ENCODE results near the gene CLEC16A. TPM values are rescaled to one million over a fixed set of nuclear protein-coding genes. Genes with fewer than 3 reads are reported as not detected.

Gene CLEC16A
- total RNA-seq, 4 donors from 2014 or later = 20.2 to 28.8 (median 22.8) TPM

- TF ChIP-seq, protein P1, sequence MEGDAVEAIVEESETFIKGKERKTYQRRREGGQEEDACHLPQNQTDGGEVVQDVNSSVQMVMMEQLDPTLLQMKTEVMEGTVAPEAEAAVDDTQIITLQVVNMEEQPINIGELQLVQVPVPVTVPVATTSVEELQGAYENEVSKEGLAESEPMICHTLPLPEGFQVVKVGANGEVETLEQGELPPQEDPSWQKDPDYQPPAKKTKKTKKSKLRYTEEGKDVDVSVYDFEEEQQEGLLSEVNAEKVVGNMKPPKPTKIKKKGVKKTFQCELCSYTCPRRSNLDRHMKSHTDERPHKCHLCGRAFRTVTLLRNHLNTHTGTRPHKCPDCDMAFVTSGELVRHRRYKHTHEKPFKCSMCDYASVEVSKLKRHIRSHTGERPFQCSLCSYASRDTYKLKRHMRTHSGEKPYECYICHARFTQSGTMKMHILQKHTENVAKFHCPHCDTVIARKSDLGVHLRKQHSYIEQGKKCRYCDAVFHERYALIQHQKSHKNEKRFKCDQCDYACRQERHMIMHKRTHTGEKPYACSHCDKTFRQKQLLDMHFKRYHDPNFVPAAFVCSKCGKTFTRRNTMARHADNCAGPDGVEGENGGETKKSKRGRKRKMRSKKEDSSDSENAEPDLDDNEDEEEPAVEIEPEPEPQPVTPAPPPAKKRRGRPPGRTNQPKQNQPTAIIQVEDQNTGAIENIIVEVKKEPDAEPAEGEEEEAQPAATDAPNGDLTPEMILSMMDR (IDR thresholded peaks at IDR 0.05; ENCODE audit: low read depth) = no peak
Observed at GRCh38 chr16:11225677-11226549, 281.5 kb downstream of the CLEC16A start.

GRCh38 chr16:11229432-11229831 is 285.1 kb downstream of the CLEC16A start:
- TF ChIP-seq, protein P1 (IDR thresholded peaks at IDR 0.05; ENCODE audit: low read depth) = no peak

GRCh38 chr16:11229906-11230305 is 285.5 kb downstream of the CLEC16A start:
- TF ChIP-seq, protein P1 (IDR thresholded peaks at IDR 0.05; ENCODE audit: low read depth) = no peak

GRCh38 chr16:11231367-11231970 is 287.1 kb downstream of the CLEC16A start:
- TF ChIP-seq, protein P1 (IDR thresholded peaks at IDR 0.05; ENCODE audit: low read depth) = no peak

Other genes starting within 250 kb of the CLEC16A start
- gene TEKT5, start 249.6 kb upstream of the CLEC16A start, total RNA-seq = under 1 TPM in 2 of 4 donors, not detected in 2; 0.51 to 0.94 TPM
- gene NUBP1, start 200.7 kb upstream of the CLEC16A start, total RNA-seq = 10 to 100 TPM; 22.2 to 26.6 (median 24.3) TPM
- under 1 TPM in 1 of 4 donors, not detected in 3; 0.34 TPM for gene TVP23A, start 125.8 kb upstream of the CLEC16A start, total RNA-seq
- 10 to 100 TPM in 3 of 4 donors, 1 to 10 TPM in 1; 2.8 to 65.0 (median 13.5) TPM for gene CIITA, start 67.4 kb upstream of the CLEC16A start, total RNA-seq
- gene DEXI, start 2.1 kb upstream of the CLEC16A start, total RNA-seq = 10 to 100 TPM; 38.3 to 73.8 (median 56.1) TPM